GM12875 (cell line): ENCODE data around the gene SENP1.

Experiments used
- H3K4me3 ChIP-seq: one replicate; pipeline ENCODE4 v1.5.1; 2011; ENCODE audit warnings: low read depth, low read length, control low read depth
- TF ChIP-seq, protein P1 (sequence below): IDR thresholded peaks from 2 replicates; pipeline ENCODE4 v1.5.1; 2011; ENCODE audit warnings: low read depth, mild to moderate bottlenecking, control low read depth, inconsistent platforms, low read length, moderate library complexity, borderline replicate concordance; ENCODE audit not compliant: insufficient read depth

SENP1 gene

DNA sequence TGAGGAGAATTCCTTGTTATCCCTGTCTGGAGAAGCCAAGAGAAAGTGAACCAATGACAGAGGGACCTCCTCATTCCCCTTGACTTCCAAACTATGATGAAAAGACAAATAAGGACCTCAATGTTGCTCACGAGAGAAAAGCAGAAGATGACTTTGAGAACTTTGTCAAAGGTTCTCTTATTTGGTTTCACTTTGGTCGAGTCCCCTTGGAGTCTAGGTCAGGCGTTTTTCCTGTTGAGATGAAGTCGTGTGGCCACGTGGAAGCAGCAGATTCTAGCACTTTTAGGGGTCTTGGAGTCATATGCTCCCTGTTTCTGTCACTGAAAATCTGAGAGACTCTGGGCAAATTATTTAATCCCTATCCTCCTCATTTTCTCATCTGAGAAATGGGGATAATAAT, 67.8 kb downstream of the SENP1 start:
- H3K4me3 ChIP-seq: no peak overlapping the region
- TF ChIP-seq, protein P1, sequence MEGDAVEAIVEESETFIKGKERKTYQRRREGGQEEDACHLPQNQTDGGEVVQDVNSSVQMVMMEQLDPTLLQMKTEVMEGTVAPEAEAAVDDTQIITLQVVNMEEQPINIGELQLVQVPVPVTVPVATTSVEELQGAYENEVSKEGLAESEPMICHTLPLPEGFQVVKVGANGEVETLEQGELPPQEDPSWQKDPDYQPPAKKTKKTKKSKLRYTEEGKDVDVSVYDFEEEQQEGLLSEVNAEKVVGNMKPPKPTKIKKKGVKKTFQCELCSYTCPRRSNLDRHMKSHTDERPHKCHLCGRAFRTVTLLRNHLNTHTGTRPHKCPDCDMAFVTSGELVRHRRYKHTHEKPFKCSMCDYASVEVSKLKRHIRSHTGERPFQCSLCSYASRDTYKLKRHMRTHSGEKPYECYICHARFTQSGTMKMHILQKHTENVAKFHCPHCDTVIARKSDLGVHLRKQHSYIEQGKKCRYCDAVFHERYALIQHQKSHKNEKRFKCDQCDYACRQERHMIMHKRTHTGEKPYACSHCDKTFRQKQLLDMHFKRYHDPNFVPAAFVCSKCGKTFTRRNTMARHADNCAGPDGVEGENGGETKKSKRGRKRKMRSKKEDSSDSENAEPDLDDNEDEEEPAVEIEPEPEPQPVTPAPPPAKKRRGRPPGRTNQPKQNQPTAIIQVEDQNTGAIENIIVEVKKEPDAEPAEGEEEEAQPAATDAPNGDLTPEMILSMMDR: no peak

DNA sequence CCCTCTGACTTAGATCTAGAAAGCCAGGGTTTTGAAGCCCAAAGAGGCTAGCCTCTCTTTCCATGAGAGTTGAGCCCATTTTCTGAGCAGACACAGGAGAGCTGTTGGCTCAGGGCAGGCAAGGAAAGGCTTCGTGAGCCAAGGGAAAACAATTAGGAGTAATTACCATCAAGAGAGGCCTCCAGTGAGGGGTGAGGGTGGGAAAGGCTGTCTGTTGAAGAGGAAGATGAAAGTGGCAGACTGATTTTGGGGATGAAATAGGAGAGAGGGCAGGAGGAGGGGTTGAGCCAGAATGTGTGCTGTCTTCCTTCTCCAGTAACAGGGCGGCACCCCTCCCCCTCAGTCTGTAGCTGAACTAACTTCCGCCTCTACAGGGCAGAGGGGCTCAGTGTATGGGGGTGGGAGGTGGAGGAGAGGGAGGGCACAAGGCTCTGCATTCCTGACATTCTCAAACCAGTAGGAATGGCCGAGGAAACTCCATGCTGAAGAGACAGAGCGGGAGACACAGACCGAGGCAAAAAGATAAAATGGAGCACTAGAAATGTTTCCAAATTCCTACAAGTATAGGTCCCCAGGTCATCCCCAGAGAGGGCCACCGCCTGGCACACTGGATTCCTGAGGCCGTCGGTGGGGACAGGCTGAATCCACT, 68.5 kb downstream of the SENP1 start:
- no peak overlapping the region for H3K4me3 ChIP-seq
- TF ChIP-seq, protein P1: no peak

DNA sequence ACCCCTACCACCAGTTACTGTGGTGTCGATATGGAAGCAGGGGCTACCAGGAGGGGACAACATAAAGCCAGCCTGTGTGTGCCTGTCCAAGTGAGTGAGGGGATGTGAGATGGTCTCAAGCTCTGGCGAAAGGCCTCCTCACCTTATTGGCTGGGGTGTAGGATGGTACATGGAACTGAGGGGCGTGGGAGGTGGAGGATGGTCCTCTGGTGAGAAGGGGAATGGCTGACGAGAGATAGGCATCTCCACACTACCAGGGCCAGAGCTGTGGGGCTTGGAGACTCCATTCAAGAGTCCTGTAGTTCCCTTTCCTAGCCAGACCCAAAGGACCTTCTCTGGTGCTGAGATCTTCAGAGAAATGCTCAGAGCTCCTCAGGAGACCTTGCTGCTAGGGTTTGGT, 69.1 kb downstream of the SENP1 start:
- H3K4me3 ChIP-seq: no peak overlapping the region
- TF ChIP-seq, protein P1: no peak

DNA sequence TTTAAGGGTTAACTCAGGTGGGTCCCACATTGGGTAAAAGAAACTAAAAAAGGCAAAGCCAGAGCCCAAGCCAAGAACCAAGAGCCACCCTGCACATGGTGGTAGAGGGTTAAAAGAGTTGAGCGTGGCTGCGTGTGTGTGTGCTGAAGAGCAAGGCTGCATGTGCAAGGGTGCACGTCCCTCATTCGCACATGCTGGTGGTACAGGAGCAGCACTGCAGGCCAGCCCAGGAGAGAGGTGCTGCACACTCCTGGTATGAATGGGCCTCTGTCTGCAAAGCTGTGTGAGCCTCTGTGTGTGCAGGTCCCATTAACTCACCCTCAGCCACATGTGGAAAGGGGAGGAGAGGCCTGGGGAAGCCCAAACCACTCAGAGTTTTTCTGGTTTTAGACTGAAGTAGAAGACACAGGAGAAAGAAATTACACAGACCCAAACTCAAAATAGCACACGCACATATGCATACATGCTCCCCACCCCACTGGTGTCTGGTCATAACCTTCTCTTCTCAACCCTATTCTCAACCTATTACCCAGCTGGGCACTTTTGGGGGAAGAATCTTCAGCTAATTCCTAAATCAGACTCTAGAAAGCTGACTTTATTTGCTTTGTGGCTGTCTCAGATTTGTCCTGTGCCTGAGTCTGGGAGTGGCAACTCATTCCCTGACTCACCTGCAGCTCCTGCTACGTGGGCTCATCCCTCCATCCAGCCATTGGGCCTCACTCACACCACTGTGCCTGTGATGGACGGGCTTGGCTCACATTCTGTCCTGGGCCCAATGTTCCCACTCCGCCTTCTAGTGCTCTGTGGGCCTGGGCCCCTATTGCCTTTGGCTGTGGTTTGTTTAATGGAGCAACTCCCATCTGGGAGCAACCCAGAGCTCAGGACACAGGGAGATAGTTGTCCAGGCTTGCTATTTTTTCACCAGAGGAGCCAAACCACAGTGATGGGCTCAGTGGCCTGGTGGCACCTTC, 70.8 kb downstream of the SENP1 start:
- H3K4me3 ChIP-seq: no peak overlapping the region
- TF ChIP-seq, protein P1: no peak

DNA sequence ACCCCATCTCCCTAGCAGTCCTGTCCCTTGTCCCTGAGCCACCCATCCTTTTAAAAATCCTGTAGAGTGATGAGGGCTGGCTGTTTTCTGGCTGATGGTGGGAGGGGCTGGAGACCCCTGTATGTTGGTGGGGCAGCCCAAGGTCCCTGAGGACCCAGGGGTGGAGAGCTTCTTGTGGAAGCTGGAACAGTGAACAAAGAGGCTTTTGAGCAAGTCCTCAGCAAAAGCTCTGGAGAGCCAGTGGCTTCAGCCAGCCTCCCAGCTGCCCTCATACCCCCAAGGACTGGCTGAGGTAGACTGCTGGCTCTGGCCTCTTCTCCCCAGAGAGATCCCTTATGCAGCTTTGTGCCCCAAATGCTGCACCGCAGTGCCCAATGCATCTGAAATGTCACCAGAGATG, 72.4 kb downstream of the SENP1 start:
- TF ChIP-seq, protein P1: no peak
- no peak overlapping the region for H3K4me3 ChIP-seq

DNA sequence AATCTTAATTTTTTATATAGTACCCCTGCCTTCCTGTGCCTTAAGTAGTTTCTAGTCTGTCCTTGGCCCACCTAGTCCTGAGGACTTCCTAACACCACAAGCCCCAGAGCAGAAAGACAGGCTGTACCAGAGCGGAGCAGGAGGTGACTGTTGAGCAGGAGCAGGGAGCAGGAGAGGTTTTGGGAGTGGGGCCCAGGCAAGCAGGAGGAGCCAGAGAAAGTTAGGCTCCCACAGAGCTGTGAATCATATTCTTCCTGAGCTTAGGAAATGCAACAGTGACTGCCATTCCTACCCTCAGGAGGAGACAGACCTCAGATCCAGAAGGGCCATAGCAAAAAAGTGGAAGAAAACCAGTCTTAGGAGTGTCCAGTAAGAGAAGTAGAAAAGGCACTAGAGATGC, 73.3 kb downstream of the SENP1 start:
- TF ChIP-seq, protein P1: no peak
- no peak overlapping the region for H3K4me3 ChIP-seq
